Jurkat, Clone E6-1 (cell line): Measurements from ENCODE around the gene CCDC183.
"Not testable (repeated sequence)": the region's sequence is repeated elsewhere in the genome, so short reads cannot be mapped to it uniquely, and the experiment has no call there.

Experiments
- DNase-seq: peaks from one replicate; pipeline ENCODE4 v3.0.0-alpha.2; 2011; ENCODE audit warnings: low read depth, low spot score
- H3K4me3 ChIP-seq: 2 replicates; pipeline ENCODE4 v1.5.1; 2011; ENCODE audit warnings: mild to moderate bottlenecking, low read length, control low read depth, moderate library complexity

CCDC183 gene

DNA sequence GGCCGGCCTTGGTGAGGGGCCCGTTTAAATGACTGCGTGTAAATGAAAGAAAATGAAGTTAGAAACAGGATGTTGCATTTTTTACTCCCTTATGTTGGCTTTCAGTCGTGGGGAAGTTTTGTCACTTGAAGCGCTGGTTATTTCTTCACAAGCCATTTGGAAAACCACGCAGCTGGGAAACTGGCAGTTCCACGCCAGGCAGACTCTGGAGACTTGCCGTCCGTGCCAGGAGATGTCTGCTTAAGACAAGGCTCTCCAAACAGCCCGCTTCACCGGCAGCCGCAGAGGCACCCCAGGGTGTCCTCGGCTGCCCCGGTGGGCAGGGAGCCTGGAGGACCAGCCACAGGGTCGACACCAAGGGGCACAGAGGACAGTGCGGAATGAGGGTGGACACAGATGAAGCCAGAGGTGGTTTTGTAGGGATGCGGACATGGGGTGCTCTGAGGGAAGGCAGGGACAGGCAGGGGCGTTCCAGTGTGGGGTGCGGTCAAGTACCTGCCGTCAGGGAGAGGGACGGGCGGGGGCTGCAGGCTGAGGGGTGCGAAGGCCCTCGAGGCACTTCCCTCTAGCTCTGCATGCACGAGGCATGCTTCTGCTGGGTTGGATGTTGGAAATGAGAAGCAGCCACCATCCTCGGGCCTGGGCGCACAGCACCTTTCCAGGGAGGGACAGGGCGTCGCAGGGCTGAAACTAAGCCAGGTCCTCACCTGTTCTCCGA is 35.0 kb downstream of the CCDC183 start:
- DNase-seq, result no peak
- no peak overlapping the region for H3K4me3 ChIP-seq

DNA sequence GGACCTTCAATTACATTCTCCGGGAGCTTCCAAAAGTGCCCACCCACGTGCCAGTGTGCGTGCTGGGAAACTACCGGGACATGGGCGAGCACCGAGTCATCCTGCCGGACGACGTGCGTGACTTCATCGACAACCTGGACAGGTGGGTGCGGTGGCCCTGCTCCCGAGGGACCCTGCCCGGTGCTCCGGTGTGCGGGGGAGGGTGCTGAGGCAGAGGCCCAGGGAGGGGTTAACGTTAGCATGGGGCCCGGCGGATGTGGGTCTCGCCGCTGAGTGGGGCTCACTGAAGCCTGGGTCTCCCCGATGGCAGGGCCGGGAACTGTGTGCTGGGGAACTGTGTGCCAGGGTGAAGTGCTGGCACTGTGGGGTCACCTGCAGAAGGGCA is 35.6 kb downstream of the CCDC183 start:
- no peak for DNase-seq
- no peak overlapping the region for H3K4me3 ChIP-seq

DNA sequence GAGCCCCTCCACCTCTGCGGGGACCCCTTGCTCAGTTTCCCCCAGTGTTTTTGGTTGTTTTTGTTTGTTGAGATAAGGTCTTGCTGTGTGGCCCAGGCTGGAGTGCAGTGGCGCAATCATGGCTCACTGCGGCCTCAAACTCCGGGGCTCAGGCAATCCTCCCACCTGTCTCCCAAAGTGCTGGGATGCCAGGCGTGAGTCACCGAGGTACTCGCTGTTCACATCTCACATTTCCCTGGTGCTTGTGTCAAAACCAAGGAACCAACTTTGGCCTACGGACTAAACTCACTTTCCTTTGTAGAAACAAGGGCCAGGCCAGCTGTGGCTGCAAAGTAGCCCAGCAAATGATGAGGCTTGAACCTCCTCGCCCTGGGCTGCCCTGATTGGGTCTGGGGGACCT is 36.4 kb downstream of the CCDC183 start:
- no peak overlapping the region for H3K4me3 ChIP-seq
- no peak for DNase-seq

DNA sequence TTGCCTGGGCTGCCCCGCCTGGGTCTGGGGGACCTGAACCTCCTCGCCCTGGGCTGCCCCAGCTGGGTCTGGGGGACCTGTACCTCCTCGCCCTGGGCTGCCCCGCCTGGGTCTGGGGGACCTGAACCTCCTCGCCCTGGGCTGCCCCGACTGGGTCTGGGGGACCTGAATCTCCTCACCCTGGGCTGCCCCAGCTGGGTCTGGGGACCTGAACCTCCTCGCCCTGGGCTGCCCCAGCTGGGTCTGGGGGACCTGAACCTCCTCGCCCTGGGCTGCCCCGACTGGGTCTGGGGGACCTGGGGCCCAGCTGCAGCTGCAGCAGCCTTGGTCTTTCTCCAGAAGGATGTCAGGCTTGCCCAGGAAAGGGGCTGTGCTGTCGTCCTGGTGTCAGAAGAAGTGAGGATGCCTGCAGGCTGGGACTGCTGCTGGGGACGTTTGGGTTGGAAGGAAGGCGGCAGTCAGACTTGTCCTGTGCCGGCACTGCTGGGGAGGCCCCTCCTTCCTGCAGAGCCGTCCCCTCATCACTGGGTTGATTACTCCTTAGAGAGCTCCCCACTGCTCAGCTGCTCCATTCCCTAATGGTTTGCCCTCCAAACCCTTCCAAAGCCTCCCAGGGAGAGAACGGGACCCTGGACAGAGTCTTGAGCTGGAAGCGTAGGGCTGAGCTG is 37.4 kb downstream of the CCDC183 start:
- not testable (repeated sequence) for H3K4me3 ChIP-seq, DNase-seq

DNA sequence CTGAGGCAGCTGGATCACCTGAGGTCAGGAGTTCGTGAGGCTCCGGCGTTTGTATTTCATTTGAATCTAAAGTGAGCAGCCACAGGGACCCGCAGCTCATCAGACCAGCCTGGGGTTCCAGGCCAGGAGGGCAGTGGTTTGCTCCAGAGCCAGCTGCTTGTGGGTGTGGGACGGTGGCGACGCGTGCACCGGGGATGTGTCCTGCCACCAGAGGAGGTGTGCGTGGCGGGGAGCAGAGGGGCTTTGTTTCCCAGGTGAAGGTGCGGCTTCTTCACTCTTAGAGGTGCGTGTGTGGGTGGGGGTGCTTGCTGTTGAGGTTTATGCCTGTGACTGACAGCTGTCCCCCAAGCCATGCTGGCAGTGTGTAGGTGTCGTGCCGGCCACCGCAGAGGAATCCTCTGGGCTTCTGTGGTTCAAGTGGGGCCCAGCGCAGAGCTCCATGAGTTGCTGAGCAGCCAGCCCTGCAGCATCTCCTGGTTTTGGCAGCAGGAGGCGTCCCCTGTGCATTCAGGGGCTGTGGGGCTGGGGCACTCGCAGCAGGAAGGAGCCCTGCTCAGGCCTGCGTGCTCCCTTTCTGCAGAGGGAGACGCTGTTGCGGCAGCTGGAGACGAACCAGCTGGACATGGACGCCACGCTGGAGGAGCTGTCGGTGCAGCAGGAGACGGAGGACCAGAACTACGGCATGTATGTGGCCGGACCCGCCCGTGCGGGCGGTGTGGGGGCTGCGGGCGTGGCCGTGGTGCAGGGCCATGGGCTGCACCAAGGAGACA is 39.2 kb downstream of the CCDC183 start:
- H3K4me3 ChIP-seq, result no peak overlapping the region
- no peak for DNase-seq

DNA sequence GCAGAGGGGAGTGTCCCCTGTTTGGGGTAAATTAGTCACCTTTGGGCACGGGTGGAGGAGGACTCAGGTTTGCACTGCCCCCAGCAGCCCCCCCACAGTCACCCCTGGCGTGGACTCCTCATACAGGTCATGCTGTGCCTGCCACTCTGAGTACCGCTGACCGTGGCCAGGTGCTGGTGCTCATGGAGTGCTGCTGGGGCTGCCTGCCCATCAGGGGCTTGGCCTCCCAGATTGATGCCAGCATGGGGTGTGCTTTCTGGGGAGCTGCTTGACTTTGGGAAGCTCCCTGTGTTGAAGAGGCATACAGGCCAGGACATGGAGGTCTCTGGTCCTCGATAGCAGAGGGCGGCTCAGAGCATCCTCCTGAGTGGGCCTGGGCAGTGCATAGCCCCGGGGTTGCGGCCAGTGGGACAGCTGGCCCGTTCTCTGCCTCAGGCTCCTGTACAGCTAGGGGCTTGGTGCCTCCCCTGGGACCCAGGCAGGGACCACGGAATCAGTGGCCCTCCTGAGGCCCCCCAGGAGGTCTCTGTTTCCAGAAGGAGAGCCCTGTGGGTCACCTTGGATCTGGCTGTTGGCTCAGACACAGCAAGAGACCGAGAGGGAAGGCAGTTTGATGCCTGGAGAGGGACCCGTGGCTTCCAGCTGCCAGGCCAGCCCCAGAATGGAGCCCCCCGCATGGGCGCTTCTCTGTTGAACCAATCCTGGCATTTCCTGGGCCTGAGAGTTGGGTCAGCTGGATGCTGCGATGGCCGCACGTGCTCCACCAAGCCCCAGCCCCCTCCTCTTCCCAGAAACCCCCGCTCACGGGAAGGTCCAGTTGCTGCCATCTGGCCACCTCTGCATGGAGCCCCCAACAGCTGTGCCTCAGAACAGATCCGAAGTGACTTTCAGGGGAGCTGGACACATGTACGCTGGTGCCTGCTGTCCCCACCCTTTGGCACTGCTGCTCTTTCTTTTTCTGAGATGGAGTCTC is 40.1 kb downstream of the CCDC183 start:
- no peak for DNase-seq
- H3K4me3 ChIP-seq, result no peak overlapping the region

DNA sequence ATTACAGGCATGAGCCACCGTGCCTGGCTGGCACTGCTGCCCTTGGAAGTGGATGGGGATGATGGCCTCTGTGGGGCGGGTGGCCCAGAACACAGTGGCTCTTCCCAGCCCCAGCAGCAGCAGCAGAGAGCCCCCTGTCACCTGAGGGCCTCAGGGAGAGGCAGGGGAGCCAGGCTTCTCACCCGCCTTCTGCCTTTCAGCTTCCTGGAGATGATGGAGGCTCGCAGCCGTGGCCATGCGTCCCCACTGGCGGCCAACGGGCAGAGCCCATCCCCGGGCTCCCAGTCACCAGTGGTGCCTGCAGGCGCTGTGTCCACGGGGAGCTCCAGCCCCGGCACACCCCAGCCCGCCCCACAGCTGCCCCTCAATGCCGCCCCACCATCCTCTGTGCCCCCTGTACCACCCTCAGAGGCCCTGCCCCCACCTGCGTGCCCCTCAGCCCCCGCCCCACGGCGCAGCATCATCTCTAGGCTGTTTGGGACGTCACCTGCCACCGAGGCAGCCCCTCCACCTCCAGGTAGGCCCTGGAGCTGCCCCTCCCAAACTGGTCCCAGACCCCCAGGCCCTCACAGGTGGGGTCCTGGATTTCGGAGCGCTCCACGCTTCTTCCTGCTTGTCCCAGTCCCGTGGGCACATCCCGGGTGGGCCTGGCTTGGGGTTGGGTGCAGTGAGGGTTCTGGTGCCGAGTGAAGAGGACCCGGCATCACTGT is 41.2 kb downstream of the CCDC183 start:
- no peak overlapping the region for H3K4me3 ChIP-seq
- DNase-seq, result no peak

DNA sequence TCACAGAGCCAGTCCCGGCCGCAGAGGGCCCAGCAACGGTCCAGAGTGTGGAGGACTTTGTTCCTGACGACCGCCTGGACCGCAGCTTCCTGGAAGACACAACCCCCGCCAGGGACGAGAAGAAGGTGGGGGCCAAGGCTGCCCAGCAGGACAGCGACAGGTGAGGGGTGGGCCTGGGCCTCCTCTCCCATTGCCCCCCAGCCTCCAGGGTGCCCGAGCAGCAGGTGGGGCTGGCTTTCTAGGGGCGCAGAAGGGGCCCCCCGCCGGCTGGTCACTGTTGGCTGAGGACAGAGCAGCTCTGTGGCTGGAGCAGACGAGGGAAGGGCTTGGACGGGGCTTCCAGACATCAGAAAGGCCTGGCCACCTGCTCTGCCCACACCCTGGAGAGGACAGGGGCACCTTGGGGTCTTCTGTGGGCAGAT is 41.7 kb downstream of the CCDC183 start:
- DNase-seq, result not testable (repeated sequence)

DNA sequence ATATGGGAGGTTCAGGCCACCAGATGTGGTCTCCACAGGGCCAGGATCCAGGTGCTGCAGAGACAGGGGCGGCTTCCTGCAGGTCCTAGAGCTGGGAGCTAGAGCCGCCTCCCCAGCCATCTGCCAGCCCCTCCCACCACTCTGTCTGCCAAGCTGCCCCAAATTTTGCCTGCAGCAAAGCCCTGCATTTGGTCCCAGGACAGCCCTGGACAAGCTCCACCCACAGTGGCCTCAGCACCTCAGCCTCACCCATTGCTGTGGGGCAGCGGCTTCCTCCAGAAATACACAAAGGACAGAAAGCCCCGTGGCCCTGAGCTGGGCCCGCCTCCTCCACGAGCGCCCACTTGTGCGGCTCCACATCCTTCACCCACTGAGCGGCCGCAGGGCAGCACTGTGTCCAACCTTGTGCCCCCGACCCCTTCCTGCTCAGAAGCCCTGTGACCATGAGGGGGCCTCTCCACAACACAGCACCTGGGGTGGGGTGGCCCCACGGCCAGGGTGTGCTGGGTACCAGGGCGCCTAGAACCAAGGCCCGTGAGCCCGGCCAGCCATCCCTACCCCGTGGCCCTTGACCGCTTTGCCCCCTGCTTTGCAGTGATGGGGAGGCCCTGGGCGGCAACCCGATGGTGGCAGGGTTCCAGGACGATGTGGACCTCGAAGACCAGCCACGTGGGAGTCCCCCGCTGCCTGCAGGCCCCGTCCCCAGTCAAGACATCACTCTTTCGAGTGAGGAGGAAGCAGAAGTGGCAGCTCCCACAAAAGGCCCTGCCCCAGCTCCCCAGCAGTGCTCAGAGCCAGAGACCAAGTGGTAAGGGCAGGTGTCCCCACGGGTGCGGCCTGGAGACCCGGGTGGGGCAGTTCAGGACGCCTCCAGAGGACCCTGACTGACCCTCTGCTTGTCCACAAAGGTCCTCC is 42.4 kb downstream of the CCDC183 start:
- H3K4me3 ChIP-seq, result no peak overlapping the region
- DNase-seq, result no peak

More for the DNA sequence above, 41.7 kb downstream of the CCDC183 start:
- H3K4me3 ChIP-seq, result not testable (repeated sequence)

DNA sequence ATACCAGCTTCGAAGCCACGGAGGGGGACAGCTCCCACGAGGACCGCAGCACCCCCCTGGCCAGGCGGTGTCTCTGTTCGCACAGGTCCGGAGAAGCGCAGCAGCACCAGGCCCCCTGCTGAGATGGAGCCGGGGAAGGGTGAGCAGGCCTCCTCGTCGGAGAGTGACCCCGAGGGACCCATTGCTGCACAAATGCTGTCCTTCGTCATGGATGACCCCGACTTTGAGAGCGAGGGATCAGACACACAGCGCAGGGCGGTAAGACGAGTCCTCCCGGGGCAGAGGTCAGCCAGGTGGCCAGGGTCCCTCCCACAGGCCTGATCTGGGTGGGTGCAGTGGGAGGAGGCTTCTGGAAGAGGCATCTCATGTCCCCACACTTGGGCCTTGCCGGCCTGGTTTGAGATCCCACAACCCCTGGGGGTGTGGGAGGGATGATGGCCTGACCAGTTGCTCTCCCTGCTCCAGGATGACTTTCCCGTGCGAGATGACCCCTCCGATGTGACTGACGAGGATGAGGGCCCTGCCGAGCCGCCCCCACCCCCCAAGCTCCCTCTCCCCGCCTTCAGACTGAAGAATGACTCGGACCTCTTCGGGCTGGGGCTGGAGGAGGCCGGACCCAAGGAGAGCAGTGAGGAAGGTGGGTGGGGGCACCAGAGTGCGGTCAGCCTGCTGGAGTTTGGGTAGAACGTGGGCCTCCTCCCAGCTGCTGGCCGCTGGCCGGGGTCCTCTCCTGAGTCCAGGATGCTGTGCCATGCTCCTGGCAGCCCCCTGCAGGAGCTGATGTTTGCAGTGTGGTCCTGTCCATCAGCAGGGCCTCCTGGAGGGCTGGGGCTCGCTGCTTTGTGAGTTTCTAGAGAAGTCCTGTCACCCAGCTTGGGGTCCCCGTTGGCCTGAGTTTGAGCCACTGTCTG is 43.3 kb downstream of the CCDC183 start:
- H3K4me3 ChIP-seq, result no peak overlapping the region
- DNase-seq, result no peak

DNA sequence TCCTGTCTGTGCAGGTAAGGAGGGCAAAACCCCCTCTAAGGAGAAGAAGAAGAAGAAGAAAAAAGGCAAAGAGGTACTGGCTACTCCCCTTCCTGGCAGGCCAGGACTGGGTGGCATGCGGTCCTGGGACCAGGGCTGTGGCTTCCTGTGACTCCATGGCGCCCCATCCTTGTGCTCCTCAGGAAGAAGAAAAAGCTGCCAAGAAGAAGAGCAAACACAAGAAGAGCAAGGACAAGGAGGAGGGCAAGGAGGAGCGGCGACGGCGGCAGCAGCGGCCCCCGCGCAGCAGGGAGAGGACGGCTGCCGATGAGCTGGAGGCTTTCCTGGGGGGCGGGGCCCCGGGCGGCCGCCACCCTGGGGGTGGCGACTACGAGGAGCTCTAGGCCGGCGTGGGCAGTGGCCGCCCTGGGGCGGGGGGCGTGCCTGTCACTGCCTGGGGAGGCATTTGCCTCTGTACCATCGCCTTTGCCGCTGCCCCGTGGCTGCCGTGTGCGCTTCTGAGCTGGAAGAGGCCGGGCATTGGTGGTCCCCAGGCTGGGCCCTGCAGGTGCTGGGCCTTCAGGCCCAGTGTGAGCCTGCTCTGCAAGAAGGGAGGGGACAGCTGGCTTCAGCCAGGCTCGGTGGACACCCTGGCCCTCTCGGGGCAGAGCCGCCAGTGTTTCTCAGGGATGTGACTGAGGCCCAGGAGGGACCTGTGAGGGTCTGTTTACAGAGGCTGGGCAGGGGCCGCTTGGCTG is 44.2 kb downstream of the CCDC183 start:
- H3K4me3 ChIP-seq, result no peak overlapping the region
- no peak for DNase-seq

DNA sequence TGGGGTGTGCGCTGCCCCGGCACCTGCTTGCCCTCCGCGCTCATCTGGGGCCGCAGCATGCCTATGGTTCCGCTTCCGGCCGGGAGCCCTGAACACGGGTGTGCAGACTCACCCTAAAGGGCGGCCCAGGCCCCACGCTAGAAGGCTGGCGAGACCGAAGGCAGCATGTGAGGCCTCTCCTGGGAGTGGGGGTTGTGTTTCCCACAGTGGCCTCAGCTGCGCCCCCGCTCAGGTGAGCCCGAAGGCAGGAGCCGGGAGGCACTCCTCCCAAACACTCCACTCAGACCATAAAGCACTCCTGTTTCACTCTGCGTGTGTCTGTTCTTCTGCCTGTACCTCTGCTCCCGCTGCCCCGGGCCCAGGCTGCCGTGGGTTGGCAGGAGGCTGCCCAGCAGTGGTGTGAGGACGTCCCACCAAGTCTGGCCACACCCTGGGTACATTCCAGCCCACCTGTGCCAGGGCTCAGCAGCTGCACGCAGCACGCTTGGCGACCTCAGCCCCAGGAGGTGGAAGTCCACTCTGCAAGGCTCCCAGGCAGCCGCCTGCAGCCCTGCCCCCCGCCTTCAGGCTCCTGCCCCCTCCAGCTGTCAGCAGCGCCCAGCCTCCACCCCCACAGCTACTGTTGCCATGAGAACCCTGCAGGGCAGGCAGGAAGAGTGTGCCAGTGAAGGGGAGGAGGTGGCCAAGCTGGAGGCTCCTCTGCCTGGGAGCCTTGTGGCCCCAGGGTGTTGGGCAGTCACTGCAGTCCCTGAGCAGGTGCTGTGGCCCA is 44.9 kb downstream of the CCDC183 start:
- DNase-seq, result peak; percentile 32
- H3K4me3 ChIP-seq, result no peak overlapping the region

DNA sequence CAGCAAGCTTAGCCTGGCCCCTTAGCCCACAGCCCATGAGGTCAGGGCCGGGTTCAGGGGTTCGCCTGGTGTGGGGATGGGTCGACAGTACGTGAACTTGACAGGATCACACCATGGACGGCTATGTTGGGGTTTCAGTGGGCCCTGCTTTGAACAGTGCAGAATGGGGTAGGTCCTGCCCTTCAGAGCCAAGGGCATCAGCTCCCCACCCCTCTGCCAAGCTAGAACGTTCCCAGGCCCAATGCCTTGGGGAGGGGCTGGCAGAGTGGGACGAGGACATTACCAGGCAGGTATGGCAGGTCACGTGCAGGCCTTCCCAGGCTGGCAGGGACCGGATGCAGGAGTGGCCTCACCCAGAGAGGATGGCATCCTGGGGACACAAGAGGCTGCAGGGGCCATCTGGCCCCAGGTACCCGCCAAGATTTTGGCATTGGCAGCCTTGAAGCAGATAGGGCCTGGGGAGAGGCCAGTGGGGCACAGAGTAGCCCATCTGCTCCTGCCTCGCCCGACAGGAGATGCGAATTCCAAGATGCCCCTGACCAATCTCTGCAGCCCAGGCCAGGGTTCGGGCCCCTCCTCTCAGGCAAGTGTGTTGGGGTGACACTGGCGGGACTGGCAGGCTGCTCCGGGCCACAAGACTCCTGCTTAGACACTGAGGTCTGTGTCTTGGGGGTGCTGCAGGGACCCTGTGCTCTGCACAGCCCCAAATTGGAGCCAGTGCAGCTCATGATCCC is 45.7 kb downstream of the CCDC183 start:
- DNase-seq, H3K4me3 ChIP-seq: not testable (repeated sequence)

DNA sequence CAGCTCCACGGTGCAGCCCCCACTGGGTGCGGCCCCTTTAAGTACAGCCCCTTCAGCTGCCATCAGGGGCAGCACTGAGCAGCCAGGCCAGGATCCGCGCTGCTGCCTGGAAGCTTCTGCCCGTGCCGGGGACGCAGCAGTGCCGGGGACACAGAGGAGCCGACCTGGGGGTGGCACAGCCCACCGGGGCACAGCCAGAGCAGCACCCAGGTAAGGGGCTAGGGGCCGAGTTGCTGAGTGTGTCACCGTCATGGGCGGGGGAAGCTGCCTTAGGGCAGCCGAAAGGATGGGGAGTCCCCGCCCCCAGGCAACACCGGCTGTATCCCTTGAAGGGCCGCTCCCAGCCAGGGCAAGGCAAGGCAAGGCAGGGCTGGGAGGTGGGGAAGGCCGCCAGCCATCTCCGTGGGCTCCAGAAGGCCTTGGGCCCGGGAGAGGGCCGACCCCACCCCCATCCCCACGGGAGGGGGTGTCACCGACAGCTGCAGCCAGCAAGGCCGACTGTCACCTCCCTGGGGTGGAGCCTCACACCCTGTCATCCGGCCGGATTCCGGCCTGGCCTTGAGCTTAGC is 46.3 kb downstream of the CCDC183 start, which contains the start of gene AJM1:
Gene AJM1 (plus strand): TSS at position 99 of the 569 bp plus-strand sequence. CDS start 1,937 bp downstream, outside the sequence.
- DNase-seq, result peak; percentile 70
- H3K4me3 ChIP-seq, result peak within 1 kb of the TSS; percentile 49
